HG03103 (cell line): Measurements from ENCODE around the gene ZFAND3.
"Not testable (repeated sequence)": the region's sequence is repeated elsewhere in the genome, so short reads cannot be mapped to it uniquely, and the experiment has no call there.

ENCODE experiments used
- ATAC-seq: cut with Tn5 transposase; IDR thresholded peaks from one replicate; pipeline ENCODE4 v1.9.1; 2021; ENCODE audit warnings: low read depth; ENCODE audit not compliant: unreplicated experiment

Gene ZFAND3

DNA sequence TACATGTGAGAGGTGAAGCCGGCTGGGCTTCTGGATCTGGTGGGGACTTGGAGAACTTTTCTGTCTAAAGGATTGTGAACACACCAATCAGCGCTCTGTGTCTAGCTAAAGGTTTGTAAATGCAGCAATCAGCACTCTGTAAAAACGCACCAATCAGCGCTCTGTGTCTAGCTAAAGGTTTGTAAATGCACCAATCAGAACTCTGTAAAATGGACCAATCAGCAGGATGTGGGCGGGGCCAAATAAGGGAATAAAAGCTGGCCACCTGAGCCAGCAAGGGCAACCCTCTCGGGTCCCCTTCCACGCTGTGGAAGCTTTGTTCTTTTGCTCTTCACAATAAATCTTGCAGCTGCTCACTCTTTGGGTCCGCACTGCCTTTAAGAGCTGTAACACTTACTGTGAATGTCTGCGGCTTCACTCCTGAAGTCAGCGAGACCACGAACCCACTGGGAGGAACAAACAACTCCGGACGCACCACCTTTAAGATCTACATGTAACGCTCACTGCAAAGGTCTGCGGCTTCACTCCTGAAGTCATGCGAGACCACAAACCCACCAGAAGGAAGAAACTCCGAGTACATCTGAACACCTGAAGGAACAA is 143.1 kb downstream of the ZFAND3 start:
- ATAC-seq = not testable (repeated sequence)

DNA sequence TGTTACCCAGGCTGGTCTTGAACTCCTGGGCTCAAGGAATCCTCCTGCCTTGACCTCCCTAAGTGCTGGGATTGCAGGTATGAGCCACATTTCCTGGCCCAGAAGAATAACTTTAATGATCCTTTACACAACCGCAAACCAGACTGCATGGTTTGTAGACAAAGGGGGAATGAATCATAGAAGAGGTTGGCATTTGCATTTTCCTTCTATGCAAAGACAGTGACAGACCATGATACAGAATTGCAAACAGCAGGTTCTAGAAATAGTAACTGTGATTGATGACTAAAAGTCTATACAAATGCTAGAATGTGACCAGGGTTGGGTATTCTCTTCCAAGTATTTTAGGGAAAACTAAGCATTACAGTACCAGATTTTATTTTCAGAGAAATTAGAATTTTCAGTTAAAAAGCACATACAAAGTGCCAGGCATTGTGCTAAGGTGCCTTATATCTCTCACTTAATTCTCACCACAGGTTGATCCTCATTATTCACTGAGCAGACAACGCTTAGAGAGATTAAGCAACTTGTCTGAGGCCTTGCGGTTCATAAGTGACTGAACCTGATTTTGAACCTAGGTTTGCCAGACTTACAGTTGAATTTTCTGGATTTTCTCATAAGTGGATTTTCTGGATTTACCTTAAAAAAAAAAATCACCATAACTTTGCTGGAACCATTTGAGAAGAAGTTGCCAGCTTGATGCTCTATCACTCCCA is 146.6 kb downstream of the ZFAND3 start:
- ATAC-seq = no peak

DNA sequence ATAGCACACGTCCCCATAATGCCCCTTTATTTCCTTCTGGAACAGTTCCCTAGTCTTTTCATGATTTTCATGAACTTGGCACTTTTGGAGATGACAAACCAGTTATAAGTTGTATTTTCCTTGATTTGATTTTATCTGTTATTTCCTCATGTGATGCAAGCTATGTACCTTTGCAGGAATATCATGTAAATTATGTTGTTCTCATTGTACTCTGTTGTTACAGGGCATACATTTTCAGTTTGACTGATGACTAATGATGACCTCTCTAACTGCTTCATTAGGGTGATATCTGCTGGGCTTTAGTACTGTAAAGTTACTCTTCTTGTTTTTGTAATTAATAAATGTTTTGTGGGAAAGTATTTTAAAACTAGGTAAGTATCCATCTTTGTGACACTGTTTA is 147.3 kb downstream of the ZFAND3 start:
- no peak for ATAC-seq

DNA sequence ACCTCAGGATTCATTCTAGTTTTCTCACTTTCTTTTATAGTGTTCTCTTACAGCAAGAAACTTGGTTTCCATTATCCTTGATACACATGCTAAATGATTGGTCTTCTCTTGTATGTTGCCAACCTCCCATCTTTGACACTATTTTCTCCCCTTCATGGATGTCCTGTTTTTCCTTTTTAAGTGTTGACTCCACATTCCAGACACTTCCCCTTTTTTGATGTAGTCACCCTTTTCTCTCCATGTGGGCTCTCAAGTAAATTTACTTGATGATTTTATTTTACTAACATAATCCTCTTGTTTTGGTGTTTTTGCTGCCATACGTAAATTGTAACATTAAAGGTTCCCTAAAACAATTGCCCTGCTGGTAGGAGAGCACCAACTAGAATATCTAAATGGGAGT is 148.1 kb downstream of the ZFAND3 start:
- ATAC-seq = no peak

DNA sequence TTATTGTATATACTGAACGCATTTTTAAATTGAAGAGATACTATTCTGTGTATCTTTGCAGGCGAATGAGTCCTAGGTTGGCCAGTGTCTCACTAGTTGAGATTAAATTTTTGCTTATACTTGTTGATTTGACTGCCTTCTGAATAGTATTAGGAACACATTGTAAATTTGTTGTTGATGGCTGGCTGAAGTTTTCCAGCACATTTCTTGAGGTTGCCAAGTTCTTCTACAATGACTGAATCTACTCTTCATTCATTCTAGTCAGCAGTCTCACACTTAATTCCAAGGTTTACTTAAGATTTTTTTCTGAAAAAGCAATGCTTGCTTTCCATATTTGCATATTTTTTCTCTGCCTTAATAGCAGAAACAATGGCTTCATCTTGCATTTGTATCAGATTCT is 151.7 kb downstream of the ZFAND3 start:
- ATAC-seq = no peak

DNA sequence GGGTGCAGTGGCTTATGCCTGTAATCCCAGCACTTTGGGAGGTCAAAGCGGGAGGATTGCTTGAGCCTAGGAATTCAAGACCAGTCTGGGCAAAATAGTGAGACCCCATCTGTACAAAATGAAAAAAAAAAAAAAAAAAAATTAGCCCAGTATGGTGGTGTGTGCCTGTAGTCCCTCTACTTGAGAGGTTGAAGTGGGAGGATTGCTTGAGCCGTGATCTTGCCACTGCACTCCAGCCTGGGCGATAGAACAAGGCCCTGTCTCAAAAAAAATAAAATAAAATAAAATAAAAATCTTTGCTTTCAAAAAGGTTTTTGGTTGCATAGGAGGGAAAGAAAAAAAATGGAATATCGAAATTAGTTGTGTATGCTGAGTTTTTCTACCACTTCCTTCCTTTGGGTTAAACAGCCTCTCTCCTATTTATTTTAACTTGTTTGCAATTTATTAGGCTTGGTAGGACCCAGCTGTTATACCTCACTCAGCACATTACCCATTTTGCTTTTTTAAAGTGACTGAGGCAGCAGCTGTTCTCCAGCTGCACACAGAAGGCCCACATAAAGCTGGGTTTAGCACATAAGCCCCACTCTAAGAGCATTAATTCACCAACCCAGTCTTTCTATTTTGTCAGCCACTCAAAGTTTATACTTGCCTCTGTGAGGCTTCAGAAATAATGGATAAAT is 152.3 kb downstream of the ZFAND3 start:
- ATAC-seq = no peak

DNA sequence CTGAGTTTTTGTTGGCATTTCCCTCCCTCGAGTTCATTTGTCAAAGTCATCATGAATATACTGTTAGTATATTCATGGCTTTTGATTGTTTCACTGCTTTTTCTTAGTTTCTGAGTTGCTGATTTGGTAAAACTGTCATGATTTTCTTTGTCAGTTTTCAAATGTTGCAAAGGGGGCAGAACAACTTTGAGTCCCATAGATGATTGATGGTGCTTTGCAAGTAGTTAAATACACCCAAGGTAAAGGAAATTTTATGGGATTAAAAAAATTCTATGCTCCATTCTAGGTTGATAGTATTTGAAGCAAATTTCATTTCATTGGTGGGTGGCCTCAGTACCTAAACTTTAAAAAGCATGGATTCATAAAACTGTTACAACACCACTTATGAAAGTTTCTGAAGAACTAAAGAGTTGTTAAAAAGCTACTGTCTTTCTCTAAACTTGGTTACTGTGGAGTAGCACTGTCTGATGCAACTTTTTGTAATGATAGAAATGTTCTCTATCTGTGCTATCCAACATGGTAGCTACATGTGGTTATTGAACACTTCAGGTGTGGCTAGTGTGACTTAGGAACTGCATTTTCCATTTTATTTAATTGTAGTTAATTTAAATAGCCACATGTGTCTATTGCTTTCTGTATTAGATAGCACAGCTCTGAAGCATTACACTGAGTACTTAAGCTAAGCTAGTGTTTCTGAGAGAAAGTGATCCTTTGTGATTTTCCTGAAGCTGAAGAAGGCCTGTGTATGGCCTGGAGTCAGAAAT is 153.6 kb downstream of the ZFAND3 start:
- no peak for ATAC-seq

DNA sequence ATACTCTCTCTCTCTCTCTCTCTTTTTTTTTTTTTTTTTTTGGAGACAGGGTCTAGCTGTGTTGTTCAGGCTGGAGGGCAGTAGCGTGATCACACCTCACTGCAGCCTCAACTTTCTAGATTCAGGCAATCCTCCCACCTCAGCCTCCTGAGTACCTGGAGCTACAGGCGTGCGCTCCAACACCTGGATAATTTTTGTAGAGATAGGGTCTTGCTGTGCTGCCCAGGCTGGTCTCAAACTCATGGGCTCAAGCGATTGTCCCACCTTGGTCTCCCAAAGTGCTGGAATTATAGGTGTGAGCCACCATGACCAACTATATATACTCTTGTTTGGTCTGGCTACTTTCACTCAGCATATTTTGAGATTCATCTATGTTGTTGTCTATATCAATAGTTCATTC is 154.9 kb downstream of the ZFAND3 start:
- no peak for ATAC-seq

DNA sequence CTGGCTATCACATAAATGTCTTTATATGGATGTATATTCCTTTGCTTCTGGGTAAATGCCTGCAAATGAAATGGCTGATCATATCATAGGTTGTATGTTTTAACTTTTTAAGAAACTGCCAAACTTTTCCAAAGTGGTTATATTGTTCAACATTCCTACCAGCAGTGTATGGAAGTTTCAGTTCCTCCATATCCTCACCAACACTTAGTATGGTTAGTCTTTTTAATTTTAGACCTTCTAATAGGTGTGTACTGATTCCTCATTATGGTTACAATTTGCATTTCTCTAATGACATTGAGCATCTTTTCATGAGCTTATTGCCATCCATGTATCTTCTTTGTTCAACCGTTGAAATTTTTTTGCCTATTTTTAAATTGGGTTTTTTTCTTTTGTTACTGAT is 155.4 kb downstream of the ZFAND3 start:
- ATAC-seq = no peak

DNA sequence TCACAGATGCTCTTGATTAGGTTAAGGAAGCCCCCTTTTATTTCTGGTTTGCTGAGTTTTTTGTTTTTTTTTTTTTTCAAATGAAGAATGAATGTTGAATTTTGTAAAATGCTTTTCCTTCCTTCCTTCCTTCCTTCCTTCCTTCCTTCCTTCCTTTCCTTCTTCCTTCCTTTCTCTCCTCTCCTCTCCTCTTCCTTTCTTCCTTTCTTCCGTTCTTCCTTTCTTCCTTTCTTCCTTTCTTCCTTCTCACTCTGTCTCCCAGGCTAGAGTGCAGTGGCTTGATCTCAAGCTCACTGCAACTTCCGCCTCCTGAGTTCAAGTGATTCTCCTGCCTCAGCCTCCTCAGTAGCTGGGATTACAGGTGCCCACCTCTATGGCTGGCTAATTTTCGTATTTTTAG is 158.2 kb downstream of the ZFAND3 start:
- no peak for ATAC-seq

DNA sequence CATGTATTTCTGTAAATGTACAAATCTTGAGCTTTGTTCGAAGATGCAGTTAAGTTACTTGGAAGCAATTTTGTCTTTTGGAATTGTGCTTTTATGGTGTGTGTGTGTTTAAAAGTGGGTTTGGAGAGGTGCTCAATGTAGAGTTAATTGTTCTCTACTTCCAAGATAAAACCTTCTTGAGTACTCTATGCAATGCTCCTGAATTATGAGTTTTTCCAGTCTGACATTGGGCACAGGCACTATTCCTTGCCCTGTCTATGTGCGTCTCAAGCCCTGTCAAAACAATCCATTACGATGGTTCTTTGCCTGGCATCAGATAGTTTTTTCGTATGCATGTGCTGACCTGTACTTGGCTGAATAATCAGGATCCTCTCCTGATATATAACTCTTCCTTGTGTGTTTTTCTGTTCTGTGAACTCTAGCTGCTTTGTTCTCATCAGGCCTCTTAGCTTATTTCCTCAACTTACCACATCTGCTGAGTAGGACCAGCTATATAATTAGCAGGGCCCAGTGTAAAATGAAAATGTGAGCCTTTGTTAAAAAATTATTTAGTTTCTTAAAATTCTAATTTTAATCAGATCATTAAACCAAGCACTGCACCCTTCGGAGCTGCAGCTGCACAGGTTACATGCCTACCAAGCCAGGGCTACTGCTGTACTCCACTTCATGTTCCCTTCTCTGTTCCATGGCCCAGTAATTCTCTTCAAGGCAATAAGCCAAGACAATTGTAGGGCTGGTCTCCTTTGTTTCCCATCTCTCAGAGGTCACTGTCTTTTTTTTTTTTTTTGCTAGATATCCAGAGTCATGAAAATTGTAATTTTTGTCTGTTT is 160.1 kb downstream of the ZFAND3 start:
- ATAC-seq = no peak

DNA sequence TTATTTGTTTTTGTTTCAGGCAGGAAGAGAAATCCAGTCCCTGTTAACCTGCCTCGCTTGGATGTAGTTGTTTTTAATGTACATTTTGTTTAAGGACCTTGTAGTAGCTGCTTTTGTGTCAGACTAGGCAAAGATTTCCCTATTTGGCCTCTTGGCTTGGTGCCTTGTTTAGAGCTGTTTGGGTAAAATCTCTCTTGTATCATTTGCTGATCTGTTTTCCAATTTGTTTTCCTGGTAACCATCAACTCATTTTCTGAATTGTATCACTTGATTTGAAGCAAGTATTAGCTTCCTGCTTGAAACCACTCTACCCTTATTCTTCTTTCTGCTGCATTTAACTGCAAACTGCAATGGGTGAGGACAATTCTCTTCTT is 160.7 kb downstream of the ZFAND3 start:
- no peak for ATAC-seq

DNA sequence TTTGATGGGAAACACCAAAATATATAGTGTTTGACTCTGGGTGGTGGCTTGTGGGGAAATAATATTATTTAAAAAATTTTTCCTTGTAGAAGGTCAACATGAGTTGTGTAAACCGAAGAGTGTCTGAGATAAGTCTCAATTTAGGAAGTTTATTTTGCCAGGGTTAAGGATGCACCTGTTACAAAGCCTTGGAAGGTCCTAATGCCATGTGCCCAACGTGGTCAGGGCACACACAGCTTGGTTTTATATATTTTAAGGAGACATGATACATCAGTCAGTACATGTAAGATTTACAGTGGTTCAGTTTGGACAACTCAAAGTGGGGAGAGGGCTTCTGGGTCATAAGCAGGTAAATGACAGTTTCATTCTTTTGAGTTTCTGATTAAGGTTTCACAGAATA is 162.1 kb downstream of the ZFAND3 start:
- no peak for ATAC-seq

DNA sequence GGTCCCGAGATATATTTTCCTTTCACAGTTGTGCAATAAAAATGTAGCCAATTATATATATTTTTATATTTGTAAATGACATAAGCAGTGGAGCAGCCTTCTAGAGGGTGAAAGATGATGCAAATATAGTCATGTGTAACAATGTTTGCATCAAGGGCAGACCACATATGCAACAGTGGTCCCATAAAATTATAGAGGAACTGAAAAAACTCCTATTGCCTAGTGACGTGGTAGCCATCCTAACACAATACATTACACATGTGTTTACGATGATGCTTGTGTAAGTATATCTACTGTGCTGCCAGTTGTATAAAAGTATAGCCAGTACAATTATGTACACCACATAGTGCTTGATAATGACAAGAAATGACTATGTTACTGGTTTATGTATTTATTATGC is 162.8 kb downstream of the ZFAND3 start:
- no peak for ATAC-seq

DNA sequence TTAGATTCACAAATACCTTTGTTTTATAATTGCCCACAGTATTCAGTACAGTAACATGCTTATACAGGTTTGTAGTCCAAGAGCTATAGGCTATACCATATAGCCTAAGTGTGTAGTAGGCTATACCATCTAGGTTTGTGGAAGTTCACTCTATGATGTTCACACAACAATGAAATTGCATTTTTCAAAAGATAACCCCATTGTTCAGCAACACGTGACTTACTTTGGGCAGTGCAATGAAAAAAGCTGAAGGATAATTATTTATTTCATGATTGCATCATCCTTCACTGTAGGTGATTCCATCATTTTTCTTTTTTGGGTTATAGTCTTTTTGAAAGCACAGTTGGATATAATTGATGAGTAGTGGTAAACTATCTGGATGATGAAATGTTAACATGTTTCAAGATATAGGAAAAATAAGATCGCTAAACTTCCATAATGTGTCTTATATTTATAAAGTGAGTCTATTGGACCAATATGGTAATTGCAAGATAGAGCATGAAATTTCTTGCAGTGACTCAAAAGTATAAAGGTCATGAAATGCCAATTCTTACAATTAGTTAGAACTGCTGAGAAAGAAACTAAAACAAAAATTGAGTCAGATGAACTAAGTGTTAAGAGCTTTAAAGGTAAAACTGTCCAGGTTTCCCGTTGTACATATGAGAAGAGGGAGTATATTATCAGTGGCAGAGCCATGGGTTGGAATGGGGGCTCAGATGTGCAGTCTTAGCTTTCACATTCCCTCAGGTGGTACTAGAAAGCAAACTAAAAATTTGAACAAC is 164.4 kb downstream of the ZFAND3 start:
- no peak for ATAC-seq

DNA sequence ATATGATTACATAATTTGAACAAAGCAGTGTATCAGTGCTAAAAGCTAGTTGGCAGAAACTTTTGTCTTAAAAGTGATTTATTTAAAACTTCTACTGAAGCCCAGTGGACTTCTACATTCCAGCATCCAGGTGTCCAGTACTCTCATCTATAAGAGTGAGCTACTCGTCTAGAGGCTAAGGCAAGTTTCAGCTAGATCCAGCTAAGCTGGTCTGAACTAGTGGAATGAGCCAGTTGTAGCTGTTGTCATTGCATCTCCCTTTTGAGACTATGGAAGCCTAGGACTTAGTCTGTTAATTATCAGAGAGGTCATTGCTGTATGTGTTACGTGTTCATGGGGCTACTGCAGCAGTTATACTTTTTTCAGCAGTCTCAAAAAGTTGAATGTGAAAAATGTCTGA is 165.1 kb downstream of the ZFAND3 start:
- no peak for ATAC-seq

DNA sequence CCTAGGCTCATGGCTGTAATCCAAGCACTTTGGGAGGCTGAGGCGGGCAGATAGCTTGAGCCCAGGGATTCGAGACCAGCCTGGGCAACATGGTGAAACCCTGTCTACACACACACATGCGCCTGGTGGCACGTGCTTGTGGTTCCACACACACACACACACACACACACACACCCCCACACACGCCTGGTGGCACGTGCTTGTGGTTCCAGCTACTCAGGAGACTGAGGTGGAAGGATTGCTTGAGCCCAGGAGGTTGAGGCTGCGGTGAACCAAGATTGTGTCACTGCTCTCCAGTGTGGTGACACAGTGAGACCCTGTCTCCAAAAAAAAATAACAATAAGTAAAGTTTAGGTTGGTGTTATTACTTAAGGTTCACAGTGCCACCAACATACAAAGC is 165.8 kb downstream of the ZFAND3 start:
- ATAC-seq = no peak

DNA sequence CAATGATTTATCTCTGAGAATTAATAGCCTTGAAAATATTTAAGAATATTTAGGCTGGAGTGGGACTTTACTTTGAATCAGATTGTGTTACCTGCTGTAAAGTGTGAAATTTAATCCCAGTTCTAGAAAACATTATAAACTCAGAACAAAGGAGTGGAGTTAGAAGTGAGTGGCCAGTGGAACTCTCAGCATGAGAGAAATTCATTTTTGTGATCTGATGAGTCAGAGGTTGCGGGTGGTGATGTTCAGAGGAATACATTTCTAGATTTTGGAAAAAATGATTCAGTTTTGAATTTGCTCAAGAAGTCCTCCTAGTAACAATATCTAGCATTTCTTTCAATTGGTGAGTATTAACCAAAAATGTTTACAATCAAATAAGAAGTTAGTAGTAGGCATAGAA is 167.5 kb downstream of the ZFAND3 start:
- no peak for ATAC-seq

DNA sequence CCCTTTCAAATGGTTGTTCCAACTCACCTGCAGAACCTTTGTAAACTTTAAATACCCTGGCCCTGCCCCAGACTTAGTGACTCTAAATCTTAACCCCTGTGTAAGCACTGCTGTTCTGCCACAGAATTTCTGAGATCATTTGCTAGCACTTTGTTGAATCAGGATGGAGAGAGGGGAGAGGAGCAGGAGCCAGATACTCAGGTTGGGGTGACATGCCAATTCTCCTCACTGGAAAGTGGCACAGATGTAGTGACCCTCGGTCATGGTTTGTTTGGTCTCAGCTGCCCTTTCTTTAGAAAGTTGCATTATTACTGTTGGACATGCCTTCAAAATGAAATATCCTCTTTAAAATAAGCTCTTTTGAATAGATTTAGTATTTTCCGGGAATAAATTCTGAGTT is 168.0 kb downstream of the ZFAND3 start:
- no peak for ATAC-seq

DNA sequence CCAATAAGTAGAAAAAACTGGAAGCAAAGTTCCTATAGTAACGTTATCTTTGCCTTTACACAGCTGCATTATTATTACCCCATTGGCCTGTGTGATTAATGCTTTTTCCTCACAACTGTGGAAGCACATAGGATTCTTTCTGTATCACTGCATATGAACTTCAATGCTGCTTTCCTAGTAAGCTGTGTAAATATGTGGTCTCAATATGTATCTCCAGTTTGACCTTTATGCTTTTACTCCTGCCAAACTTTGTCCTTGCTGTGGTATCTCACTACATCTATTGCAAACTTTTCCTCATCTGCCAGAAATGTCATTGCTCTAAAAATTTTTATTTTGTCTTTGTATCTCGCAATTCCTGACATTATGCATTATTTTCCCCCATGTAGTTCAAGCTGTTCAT is 168.6 kb downstream of the ZFAND3 start:
- no peak for ATAC-seq
